DLD1 (cell line): ENCODE measurements around the gene SMPD2.
"Not testable (repeated sequence)": the region's sequence is repeated elsewhere in the genome, so short reads cannot be mapped to it uniquely, and the experiment has no call there.

Source experiments
- in situ Hi-C: cut with HindIII; loops from 2 replicates; pipeline ENCODE4 v1.10.0; 2017; ENCODE audit warnings: low sequenced_read_pairs

SMPD2 gene

GRCh38 chr6:109458774-109459531 lies 18.4 kb downstream of the SMPD2 start:
- in situ Hi-C loops = no loop called here

- in situ Hi-C loops = no loop called here
Observed at GRCh38 chr6:109460161-109460829, 19.8 kb downstream of the SMPD2 start.

DNA sequence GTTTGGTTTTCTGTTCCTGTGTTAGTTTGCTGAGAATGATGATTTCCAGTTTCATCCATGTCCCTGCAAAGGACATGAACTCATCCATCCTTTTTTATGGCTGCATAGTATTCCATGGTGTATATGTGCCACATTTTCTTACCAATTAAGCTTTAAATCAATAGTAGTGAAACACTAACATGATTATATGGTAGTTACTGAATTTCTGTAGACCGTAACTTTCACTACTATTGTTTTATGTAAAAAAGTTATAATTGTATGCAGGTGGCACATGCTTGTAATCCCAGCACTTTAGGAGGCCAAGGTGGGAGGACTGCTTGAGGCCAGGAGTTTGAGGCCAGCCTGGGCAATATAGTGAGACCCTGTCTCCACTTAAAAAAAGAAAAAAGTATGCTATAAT lies 20.7 kb downstream of the SMPD2 start:
- in situ Hi-C loops = not testable (repeated sequence)

DNA sequence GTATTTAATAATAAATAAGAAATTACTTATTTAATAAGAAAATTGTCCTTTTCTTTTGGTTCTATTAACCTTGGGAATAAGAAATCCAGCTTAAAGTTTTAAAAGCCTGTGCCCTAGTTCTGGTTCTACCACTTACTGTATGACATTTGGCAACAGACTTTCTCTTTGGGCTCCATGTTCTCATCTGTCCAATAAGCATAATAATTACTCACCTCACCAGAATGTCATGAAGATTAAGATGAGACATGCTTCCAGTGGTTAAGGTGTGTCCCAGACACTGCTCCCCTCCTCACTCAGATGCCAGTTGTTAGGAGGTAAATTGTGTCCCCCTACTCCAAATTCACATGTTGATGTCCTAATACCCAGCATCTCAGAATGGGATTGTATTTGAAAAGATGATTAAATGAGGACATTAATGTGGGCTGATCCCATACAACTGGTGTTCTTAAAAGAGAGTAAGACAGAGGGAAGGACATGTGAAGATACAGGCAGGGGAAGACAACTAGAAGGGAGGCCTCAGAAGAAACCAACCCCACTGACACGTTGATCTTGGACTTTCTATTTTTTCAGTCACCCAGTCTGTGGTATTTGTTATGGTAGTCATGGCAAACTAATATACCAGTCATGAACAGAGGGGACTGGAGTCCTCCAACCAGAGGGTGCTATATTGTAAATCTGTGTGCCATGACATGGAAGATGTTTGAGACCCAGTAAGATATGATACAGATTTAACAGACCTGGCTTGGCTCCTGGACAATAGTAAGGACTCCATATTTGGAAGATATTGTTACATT lies 21.4 kb downstream of the SMPD2 start:
- in situ Hi-C loops = no loop called here

- in situ Hi-C loops = no loop called here
Observed at GRCh38 chr6:109465772-109466171, 25.2 kb downstream of the SMPD2 start.

DNA sequence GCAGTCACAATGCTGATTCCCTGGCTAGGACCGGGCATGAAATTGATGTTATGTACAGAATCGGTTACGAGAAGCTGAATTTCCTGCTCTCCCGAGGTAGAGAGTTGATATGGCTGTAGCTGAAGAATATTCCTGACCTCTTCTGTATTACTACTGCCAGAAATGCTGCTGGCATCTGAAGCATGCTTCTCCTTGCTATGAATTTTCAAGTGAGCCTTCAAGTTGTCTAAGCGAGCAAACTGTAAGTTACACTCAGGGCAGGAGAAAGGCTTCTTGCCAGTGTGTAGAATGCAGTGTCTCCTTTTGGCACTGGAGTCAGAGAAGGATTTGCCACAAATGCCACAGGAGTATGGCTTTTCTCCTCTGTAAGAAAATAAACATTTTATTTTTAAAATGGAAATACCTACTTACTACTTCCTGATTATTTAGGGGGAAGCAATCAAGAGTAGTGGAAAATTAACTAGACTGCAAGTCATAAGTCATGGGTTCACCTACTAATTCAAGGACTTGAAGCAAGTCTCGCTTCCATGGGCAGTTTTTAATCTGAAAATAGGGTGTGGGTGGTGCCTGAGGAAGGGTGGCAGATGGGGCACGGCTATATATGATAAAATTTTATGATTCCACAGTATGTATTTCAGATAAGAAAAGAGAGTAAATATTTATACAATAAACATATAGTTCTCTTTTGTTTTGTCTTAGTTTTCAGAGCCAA lies 25.8 kb downstream of the SMPD2 start:
- in situ Hi-C loops = no loop called here

DNA sequence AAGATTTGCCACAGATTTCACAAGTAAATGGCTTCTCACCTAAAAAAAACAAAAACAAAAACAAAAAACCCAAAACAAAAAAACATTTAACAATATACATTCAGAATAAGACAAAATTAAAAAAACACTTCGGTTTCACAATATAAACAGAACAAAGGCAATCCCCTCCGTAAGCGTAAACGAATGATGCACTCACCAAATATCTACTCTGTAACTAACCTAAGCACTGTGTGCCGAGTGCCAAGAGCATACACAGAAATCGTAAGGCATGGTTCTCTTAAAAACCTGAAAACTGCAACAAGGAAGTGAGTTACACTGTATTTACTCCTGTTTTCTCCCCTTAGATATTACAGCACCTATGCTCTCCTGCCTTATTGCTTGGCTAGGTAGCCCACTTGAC lies 27.2 kb downstream of the SMPD2 start:
- in situ Hi-C loops = no loop called here

GRCh38 chr6:109469591-109470189 lies 29.2 kb downstream of the SMPD2 start:
- in situ Hi-C loops = no loop called here

- in situ Hi-C loops = no loop called here
Observed at GRCh38 chr6:109471105-109471810, 30.7 kb downstream of the SMPD2 start.

DNA sequence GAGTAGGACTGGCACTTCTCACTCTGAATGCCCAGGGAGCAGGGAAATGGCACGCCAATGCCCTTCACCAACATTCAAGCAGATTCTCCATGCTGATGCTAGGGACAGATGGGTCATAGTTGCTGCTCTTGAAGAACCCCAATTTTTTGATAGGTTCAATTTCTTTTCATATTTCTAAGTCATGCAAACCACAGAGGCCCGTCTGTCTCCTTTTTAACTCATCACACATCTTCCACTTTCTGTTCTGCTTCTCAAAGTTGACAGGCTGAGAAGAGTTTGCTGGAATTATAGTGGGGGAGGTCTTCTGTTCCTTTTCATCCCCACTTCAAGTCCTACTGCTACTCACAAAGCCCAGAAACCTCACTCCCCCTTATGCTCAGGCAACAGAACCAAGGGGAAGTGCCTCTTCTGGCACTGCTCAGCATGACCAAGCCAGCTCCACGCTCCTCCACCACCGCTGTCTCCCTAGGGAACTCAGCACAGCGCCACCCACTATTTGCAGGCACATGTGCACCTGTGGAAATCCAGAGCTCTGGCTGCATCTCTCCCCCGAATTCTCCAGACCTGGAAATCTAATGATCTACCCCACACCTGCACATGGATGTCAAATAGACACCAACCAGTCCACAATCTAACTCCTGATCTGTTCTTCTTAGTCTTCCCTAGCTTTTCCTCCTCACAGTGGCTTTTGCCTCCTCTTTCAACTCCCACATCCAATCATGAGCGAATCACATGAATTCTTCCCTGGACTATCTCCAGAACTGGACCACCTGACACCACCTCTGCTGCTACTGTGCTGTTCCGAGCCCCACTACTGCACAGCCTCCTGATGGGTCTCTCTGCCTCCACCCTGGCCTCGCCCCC lies 31.8 kb downstream of the SMPD2 start:
- in situ Hi-C loops = no loop called here

DNA sequence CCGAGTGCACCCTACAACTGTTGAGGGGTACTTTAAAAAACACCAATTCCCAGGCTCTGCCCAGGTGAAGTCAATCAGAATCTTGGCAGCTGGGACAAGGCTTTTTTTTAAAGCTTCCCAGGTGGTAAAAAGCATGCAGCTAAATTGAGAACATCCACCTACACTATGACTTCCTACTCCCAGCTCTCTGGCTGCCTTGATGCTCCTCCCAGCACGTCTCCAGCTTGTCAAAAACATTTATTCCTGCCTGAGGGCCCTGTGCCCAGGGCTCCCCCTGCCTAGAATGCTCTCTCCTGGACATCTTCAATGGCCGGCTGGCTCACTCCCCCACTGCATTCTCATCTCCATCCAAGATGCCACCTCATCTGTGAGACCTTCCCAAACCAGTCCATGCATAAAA lies 32.6 kb downstream of the SMPD2 start:
- in situ Hi-C loops = no loop called here

- in situ Hi-C loops = no loop called here
Observed at GRCh38 chr6:109474995-109475394, 34.5 kb downstream of the SMPD2 start.

DNA sequence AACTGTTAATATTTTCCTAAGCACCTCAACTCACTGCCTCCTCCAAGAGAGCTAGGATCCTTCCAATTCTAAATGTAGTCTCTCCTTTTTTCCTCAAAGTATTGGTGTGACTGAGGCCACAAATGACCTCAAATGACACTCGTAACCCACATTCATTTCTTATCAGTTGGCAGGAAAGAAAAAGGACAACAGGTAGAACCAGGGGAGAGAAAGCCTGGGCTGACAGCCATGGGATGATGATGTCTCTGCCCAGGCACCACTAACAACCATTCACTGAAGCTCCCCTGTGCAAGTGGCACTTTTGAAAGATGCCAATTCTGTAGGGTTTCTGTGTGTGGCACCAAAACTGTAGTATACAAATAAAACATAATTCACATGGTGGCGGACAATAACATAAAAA lies 35.1 kb downstream of the SMPD2 start:
- in situ Hi-C loops = no loop called here

GRCh38 chr6:109477184-109477583 lies 36.7 kb downstream of the SMPD2 start:
- in situ Hi-C loops = no loop called here

- in situ Hi-C loops = no loop called here
Observed at GRCh38 chr6:109477725-109478124, 37.2 kb downstream of the SMPD2 start.

DNA sequence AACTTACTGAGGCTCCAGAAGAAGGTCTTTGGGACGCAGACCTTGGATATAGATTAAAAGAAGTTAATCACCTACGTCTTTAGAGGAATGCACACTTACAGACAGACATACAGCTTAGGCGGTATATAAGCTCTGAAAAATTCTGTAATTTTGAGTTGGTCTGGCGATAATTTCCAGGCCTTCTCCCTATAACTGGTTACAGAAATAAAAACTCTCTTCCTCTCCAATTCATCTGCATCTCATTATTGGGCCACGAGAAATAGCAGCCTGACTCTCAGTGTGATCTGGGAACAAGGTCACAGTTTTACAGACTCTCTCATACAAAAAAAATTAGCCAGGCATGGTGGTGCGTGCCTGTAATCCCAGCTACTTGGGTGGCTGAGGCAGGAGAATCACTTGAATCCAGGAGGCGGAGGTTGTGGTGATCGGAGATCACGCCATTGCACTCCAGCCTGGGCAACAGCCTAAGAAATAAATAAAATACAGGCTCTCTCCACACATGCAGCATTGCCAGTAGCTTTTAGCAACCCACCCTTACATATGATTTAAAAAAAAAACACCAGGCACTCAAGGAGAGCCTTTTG lies 37.8 kb downstream of the SMPD2 start:
- in situ Hi-C loops = no loop called here

- in situ Hi-C loops = no loop called here
Observed at GRCh38 chr6:109478841-109479624, 38.5 kb downstream of the SMPD2 start.

DNA sequence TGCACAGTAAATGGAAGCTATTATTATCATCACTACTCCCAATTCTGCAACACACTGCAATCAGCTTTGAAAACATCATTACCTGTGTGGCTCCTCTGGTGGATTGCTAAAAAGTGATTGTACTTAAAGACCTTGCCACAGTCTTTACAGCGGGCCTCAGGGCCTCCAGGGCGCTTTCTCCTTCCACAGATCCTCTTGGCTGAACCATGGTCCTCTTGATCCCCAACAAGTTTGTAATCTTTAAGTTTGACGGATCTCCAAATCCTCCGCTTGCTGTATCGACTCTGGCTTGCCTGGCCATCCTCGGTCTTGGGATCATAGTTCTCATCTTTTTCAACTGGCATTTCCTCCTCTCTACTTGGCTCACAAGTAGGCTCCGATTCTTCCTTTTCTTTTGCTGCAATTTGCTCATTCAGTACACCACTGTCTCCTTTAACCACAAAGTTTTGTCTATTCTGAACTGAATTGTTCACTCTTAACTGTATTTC lies 40.5 kb downstream of the SMPD2 start:
- in situ Hi-C loops = no loop called here
